Cardiac fibroblast (primary cell): ENCODE measurements around the gene NDUFS8.

ENCODE experiments used
- DNase-seq, 2 donors: peaks; one replicate each; pipeline versions ENCODE4 v3.0.0 to v3.0.0-alpha.2; 2010; ENCODE audit warnings: low read depth in 2 of 2
- H3K4me3 ChIP-seq, 2 donors: replicated peaks in 1 of 2; 1 replicate in 1 of 2; 2 replicates in 1 of 2; pipeline ENCODE4 v1.5.1; 2011; ENCODE audit warnings: low read depth in 2 of 2, low read length in 2 of 2, mild to moderate bottlenecking in 2 of 2, moderate library complexity in 1 of 2
- CTCF ChIP-seq: IDR thresholded peaks from one replicate; pipeline ENCODE4 v1.5.1; 2011; ENCODE audit warnings: low read depth, mild to moderate bottlenecking, low read length, inconsistent platforms

Gene NDUFS8

GRCh38 chr11:68031144-68031464 lies 623 bp downstream of the NDUFS8 start:
- DNase-seq: peak; percentile 40 to 41
- H3K4me3 ChIP-seq: peak overlapping the region; percentile 79 to 92
- TF ChIP-seq CTCF: no peak

- no peak overlapping the region for H3K4me3 ChIP-seq
- no peak for TF ChIP-seq CTCF
These were observed 1.5 kb downstream of the NDUFS8 start for GRCh38 chr11:68032003-68032402.

GRCh38 chr11:68032997-68033707 lies 2.7 kb downstream of the NDUFS8 start:
- H3K4me3 ChIP-seq: no peak overlapping the region
- no peak for DNase-seq
- TF ChIP-seq CTCF: no peak

More at GRCh38 chr11:68032003-68032402, 1.5 kb downstream of the NDUFS8 start:
- no peak for DNase-seq

- DNase-seq: no peak
- no peak for TF ChIP-seq CTCF
- H3K4me3 ChIP-seq: no peak overlapping the region
These were observed 3.2 kb downstream of the NDUFS8 start for GRCh38 chr11:68033708-68034045.

- no peak for DNase-seq
- no peak overlapping the region for H3K4me3 ChIP-seq
- TF ChIP-seq CTCF: no peak
These were observed 4.9 kb downstream of the NDUFS8 start for GRCh38 chr11:68035266-68035876.

- H3K4me3 ChIP-seq: no peak overlapping the region
- DNase-seq: no peak
- no peak for TF ChIP-seq CTCF
These were observed 5.7 kb downstream of the NDUFS8 start for GRCh38 chr11:68036141-68036716.
